Cerebellar nuclear complex (tissue), 1 donor: ENCODE measurements around the gene RFX3.

Source experiments
- DNase-seq, 2 experiments: peaks; one replicate each; lab custom pipeline; 2025; lab: John Stamatoyannopoulos, UW

Gene RFX3

GRCh38 chr9:3525836-3526164, at the start of gene RFX3:
TSS of gene RFX3 (minus strand) at chr9:3526001. CDS start at chr9:3395588, 130,413 bp downstream.
- peak; percentile 19 to 79 for DNase-seq

GRCh38 chr9:3571500-3571899, 45.7 kb upstream of the RFX3 start:
- no peak for DNase-seq

- no peak for DNase-seq
Measured at GRCh38 chr9:3569529-3569928, 43.7 kb upstream of the RFX3 start.

GRCh38 chr9:3567988-3568387, 42.2 kb upstream of the RFX3 start:
- DNase-seq: no peak

- no peak for DNase-seq
Measured at GRCh38 chr9:3553076-3553765, 27.4 kb upstream of the RFX3 start.

GRCh38 chr9:3549225-3549624, 23.4 kb upstream of the RFX3 start:
- no peak for DNase-seq

GRCh38 chr9:3548648-3549047, 22.8 kb upstream of the RFX3 start:
- DNase-seq: no peak

GRCh38 chr9:3541206-3541605, 15.4 kb upstream of the RFX3 start:
- no peak for DNase-seq

GRCh38 chr9:3534614-3535404, 9.0 kb upstream of the RFX3 start:
- no peak for DNase-seq

- no peak for DNase-seq
Measured at GRCh38 chr9:3532158-3532557, 6.4 kb upstream of the RFX3 start.

- DNase-seq: no peak
Measured at GRCh38 chr9:3528451-3528850, 2.6 kb upstream of the RFX3 start.

- no peak for DNase-seq
Measured at GRCh38 chr9:3526997-3527940, 1.5 kb upstream of the RFX3 start.

GRCh38 chr9:3526165-3526996, 580 bp upstream of the RFX3 start:
- peak in 1 of 2 experiments; percentile 39 for DNase-seq

- DNase-seq: no peak
Measured at GRCh38 chr9:3525096-3525835, 535 bp downstream of the RFX3 start.

- no peak for DNase-seq
Measured at GRCh38 chr9:3521966-3522365, 3.8 kb downstream of the RFX3 start.

GRCh38 chr9:3520564-3520963, 5.2 kb downstream of the RFX3 start:
- no peak for DNase-seq

GRCh38 chr9:3517377-3518048, 8.3 kb downstream of the RFX3 start:
- no peak for DNase-seq

- DNase-seq: no peak
Measured at GRCh38 chr9:3516667-3517330, 9.0 kb downstream of the RFX3 start.

- no peak for DNase-seq
Measured at GRCh38 chr9:3515405-3515804, 10.4 kb downstream of the RFX3 start.

GRCh38 chr9:3514786-3515185, 11.0 kb downstream of the RFX3 start:
- no peak for DNase-seq
